K562 (cell line): ENCODE measurements around the gene ARHGEF12. TPM values are rescaled to one million over a fixed set of nuclear protein-coding genes. Genes with fewer than 3 reads are reported as not detected.

ENCODE experiments used
- ADNP ChIP-seq: fragments of 200-800 bp; sonication (Bioruptor generic); IDR thresholded peaks from 2 replicates; pipeline ENCODE4 v1.6.1; 2016; ENCODE audit warnings: missing genetic modification characterization, missing compliant biosample characterization
- CBFA2T3 ChIP-seq: fragments of 450-650 bp; IDR thresholded peaks from 2 replicates; pipeline ENCODE4 v1.6.1; 2017
- CBX2 ChIP-seq: fragments of 200-600 bp; sonication (generic); IDR thresholded peaks from one replicate; pipeline ENCODE4 v1.6.1; 2012; ENCODE audit warnings: mild to moderate bottlenecking, low read length, inconsistent platforms; ENCODE audit not compliant: insufficient read depth, poor library complexity, severe bottlenecking
- CHD4 ChIP-seq: fragments of 200-600 bp; sonication (generic); IDR thresholded peaks from 3 replicates; pipeline ENCODE4 v1.6.1; 2012; ENCODE audit warnings: low read depth, mild to moderate bottlenecking, mixed read lengths, low read length, inconsistent platforms; ENCODE audit not compliant: insufficient read depth, insufficient replicate concordance, poor library complexity, severe bottlenecking
- EWSR1 ChIP-seq: fragments of 450-650 bp; IDR thresholded peaks from 2 replicates; pipeline ENCODE4 v1.6.1; 2018; ENCODE audit warnings: borderline replicate concordance, mild to moderate bottlenecking, low read depth, moderate library complexity; ENCODE audit not compliant: partially characterized antibody
- FOXM1 ChIP-seq, 2 experiments: fragments of 450-650 bp in 1 of 2; sonication (generic) in 1 of 2; formaldehyde crosslinking in 1 of 2; IDR thresholded peaks; 2 replicates each; pipeline versions ENCODE4 v1.6.1 to v1.9.0; 2017 to 2022; ENCODE audit warnings: low read depth in 2 of 2, mild to moderate bottlenecking in 2 of 2, missing genetic modification reagents in 1 of 2, moderate library complexity in 1 of 2
- HCFC1 ChIP-seq: IDR thresholded peaks from 2 replicates; pipeline ENCODE4 v1.6.1; 2012; ENCODE audit warnings: low read depth, low read length, improper control_type of control experiment
- HLTF ChIP-seq: fragments of 450-650 bp; IDR thresholded peaks from 2 replicates; pipeline ENCODE4 v1.6.1; 2016
- KLF16 ChIP-seq: IDR thresholded peaks from 2 replicates; pipeline ENCODE4 v1.6.1; 2016; ENCODE audit warnings: antibody characterized with exemption
- NUFIP1 ChIP-seq: fragments of 450-650 bp; IDR thresholded peaks from 2 replicates; pipeline ENCODE4 v1.6.1; 2018; ENCODE audit not compliant: partially characterized antibody
- POLR2H ChIP-seq: IDR thresholded peaks from 2 replicates; pipeline ENCODE4 v1.6.1; 2016; ENCODE audit warnings: missing genetic modification characterization, low read depth, mild to moderate bottlenecking, control low read depth, missing compliant biosample characterization, moderate library complexity
- RAD21 ChIP-seq, 2 experiments: fragments of 250-450 bp in 1 of 2; fragments of 450-650 bp in 1 of 2; sonication (Bioruptor Pico) in 1 of 2; formaldehyde crosslinking in 1 of 2; IDR thresholded peaks in 1 of 2; conservative IDR thresholded peaks in 1 of 2; 2 replicates each; pipeline versions ENCODE4 v1.4.0 to v1.8.0; 2020 to 2022; ENCODE audit warnings: mild to moderate bottlenecking in 2 of 2, moderate library complexity in 1 of 2
- RBM34 ChIP-seq: fragments of 200-400 bp; formaldehyde crosslinking; IDR thresholded peaks from 2 replicates; pipeline ENCODE4 v1.6.1; 2018; ENCODE audit warnings: low read length, borderline replicate concordance; ENCODE audit not compliant: insufficient read depth
- polyA plus RNA-seq, 8 experiments: library from polyadenylated mRNA; depleted of rRNA in 4 of 8; stranded (reverse) in 5 of 8; unstranded in 3 of 8; fragments of >200 nt; fragmentation: Nextera tagmentation in 2 of 8; fragmentation: Illumina TruSeq in 1 of 8; extraction: Ambion mirVana in 2 of 8; extraction: Trizol in 1 of 8; gene quantifications; 2 replicates each; pipeline versions ENCODE4 v1.2.1 to v1.2.3, GENCODE V29; 2011 to 2014; ENCODE audit warnings: inconsistent platforms in 1 of 8, missing spikeins in 1 of 8
- total RNA-seq, 7 experiments: library from RNA; depleted of rRNA in 6 of 7; stranded (reverse); fragments of >200 nt in 6 of 7; fragmentation: Illumina TruSeq in 2 of 7; extraction: Trizol in 2 of 7; gene quantifications; 2 replicates each; pipeline versions ENCODE4 v1.2.1 to v1.2.3, GENCODE V29; 2011 to 2021; ENCODE audit warnings: low replicate concordance in 1 of 7
- TF ChIP-seq, protein P1 (sequence below), 2 experiments: IDR thresholded peaks; 2 replicates each; pipeline ENCODE4 v1.6.1; 2012; ENCODE audit warnings: improper control_type of control experiment in 2 of 2, low read depth in 2 of 2, low read length in 2 of 2, borderline replicate concordance in 1 of 2
- TF ChIP-seq, protein P2 (sequence below): fragments of 250-450 bp; sonication (Bioruptor Pico); IDR thresholded peaks from 2 replicates; pipeline ENCODE4 v1.8.0; 2021; ENCODE audit warnings: mild to moderate bottlenecking, moderate library complexity
- TF ChIP-seq, protein P3 (sequence below): sonication (generic); formaldehyde crosslinking; IDR thresholded peaks from 2 replicates; pipeline ENCODE4 v1.8.1; 2023; ENCODE audit warnings: mild to moderate bottlenecking, missing genetic modification reagents, moderate library complexity
- TF ChIP-seq, protein P4 (sequence below): sonication (generic); formaldehyde crosslinking; IDR thresholded peaks from 2 replicates; pipeline ENCODE4 v1.8.0; 2023; ENCODE audit warnings: mild to moderate bottlenecking, missing genetic modification reagents

ARHGEF12 gene
- total and polyA plus RNA-seq, 9 of the 15 experiments (the other 6 are each of a cell fraction or from before 2014, with no cell fraction given): 3.5 to 51.7 (median 29.5) TPM

DNA sequence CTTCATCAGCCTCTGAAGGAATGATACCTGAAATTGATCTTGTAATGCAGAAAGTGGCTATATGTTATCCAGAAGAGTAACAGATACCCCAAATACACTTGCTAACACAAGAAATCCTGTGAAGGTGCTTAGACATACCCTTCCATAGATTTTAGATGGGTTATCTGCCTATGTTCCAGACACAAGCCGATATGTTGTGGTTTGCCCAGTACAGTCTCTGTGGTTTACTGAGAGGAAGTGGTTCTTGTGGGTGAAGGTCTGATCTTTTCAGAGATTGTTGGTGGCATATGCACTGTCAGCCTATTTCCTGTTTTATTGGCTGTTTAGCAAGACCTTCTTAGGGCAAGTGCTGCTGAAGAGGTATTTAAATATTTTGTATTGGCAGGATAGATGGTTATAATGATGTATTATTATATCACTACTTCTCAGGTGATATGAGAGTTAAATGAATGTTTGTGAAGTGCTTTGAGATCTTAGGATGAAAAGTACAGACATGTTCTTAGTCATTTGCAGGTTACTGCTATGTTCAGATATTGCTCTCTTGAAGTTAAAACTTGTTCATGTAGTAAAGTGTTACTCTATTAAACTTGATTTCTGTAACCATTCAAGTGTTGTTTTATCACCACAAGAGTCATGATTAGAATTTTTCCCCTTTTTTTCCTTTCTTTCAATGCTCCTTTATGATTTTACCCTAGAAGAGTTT is 8.2 kb downstream of the ARHGEF12 start (continued):
- TF ChIP-seq, protein P1, sequence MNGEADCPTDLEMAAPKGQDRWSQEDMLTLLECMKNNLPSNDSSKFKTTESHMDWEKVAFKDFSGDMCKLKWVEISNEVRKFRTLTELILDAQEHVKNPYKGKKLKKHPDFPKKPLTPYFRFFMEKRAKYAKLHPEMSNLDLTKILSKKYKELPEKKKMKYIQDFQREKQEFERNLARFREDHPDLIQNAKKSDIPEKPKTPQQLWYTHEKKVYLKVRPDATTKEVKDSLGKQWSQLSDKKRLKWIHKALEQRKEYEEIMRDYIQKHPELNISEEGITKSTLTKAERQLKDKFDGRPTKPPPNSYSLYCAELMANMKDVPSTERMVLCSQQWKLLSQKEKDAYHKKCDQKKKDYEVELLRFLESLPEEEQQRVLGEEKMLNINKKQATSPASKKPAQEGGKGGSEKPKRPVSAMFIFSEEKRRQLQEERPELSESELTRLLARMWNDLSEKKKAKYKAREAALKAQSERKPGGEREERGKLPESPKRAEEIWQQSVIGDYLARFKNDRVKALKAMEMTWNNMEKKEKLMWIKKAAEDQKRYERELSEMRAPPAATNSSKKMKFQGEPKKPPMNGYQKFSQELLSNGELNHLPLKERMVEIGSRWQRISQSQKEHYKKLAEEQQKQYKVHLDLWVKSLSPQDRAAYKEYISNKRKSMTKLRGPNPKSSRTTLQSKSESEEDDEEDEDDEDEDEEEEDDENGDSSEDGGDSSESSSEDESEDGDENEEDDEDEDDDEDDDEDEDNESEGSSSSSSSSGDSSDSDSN (IDR thresholded peaks at IDR 0.05; ENCODE audit: borderline replicate concordance in 1 of 2, low read depth in 2 of 2, low read length in 2 of 2): no peak
- no peak for TF ChIP-seq CBX2
- TF ChIP-seq NUFIP1: no peak
- no peak for TF ChIP-seq RBM34
- no peak for TF ChIP-seq RAD21 (CRISPR knock-in tag; conservative IDR thresholded peaks at IDR 0.05 in 1 of 2, IDR thresholded peaks at IDR 0.05 in 1 of 2)
- no peak for TF ChIP-seq ADNP (tag)
- no peak for TF ChIP-seq HCFC1
- TF ChIP-seq FOXM1 (IDR thresholded peaks at IDR 0.05; ENCODE audit: low read depth): no peak
- no peak for TF ChIP-seq FOXM1 (CRISPR knock-in tag; IDR thresholded peaks at IDR 0.05; ENCODE audit: low read depth)
- TF ChIP-seq, protein P2, sequence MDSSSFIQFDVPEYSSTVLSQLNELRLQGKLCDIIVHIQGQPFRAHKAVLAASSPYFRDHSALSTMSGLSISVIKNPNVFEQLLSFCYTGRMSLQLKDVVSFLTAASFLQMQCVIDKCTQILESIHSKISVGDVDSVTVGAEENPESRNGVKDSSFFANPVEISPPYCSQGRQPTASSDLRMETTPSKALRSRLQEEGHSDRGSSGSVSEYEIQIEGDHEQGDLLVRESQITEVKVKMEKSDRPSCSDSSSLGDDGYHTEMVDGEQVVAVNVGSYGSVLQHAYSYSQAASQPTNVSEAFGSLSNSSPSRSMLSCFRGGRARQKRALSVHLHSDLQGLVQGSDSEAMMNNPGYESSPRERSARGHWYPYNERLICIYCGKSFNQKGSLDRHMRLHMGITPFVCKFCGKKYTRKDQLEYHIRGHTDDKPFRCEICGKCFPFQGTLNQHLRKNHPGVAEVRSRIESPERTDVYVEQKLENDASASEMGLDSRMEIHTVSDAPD: no peak
- TF ChIP-seq, protein P3, sequence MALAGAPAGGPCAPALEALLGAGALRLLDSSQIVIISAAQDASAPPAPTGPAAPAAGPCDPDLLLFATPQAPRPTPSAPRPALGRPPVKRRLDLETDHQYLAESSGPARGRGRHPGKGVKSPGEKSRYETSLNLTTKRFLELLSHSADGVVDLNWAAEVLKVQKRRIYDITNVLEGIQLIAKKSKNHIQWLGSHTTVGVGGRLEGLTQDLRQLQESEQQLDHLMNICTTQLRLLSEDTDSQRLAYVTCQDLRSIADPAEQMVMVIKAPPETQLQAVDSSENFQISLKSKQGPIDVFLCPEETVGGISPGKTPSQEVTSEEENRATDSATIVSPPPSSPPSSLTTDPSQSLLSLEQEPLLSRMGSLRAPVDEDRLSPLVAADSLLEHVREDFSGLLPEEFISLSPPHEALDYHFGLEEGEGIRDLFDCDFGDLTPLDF (CRISPR knock-in tag): no peak
- no peak for TF ChIP-seq CHD4
- no peak for TF ChIP-seq EWSR1
- no peak for TF ChIP-seq POLR2H
- TF ChIP-seq HLTF: no peak
- 0 out of 2 replicates have a peak, but pooled peaks have one; percentile 43 for TF ChIP-seq KLF16
- peak; percentile 71 for TF ChIP-seq CBFA2T3
- TF ChIP-seq, protein P4, sequence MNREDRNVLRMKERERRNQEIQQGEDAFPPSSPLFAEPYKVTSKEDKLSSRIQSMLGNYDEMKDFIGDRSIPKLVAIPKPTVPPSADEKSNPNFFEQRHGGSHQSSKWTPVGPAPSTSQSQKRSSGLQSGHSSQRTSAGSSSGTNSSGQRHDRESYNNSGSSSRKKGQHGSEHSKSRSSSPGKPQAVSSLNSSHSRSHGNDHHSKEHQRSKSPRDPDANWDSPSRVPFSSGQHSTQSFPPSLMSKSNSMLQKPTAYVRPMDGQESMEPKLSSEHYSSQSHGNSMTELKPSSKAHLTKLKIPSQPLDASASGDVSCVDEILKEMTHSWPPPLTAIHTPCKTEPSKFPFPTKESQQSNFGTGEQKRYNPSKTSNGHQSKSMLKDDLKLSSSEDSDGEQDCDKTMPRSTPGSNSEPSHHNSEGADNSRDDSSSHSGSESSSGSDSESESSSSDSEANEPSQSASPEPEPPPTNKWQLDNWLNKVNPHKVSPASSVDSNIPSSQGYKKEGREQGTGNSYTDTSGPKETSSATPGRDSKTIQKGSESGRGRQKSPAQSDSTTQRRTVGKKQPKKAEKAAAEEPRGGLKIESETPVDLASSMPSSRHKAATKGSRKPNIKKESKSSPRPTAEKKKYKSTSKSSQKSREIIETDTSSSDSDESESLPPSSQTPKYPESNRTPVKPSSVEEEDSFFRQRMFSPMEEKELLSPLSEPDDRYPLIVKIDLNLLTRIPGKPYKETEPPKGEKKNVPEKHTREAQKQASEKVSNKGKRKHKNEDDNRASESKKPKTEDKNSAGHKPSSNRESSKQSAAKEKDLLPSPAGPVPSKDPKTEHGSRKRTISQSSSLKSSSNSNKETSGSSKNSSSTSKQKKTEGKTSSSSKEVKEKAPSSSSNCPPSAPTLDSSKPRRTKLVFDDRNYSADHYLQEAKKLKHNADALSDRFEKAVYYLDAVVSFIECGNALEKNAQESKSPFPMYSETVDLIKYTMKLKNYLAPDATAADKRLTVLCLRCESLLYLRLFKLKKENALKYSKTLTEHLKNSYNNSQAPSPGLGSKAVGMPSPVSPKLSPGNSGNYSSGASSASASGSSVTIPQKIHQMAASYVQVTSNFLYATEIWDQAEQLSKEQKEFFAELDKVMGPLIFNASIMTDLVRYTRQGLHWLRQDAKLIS: no peak
